ENCODE results near the gene SPINK9. TPM values are rescaled to one million over a fixed set of nuclear protein-coding genes. Genes with fewer than 3 reads are reported as not detected.

SPINK9 gene
- total RNA-seq, 1 donor from 2014 or later = not detected

DNA sequence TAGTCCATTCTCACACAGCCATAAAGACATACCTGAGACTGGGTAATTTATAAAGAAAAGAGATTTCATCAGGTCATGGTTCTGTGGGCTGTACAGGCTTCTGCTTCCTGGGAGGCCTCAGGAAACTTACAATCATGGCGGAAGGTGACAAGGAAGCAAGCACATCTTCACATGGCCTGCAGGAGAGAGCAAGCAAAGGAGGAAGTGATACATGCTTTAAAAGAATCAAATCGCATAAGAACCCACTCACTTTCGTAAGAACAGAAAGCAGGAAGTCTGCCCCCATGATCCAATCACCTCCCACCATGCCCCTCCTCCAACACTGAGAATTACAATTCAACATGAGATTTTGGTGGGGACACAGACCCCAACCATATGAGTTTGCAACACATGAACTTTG lies 43.3 kb downstream of the SPINK9 start:
- no peak for DNase-seq (ENCODE audit: extremely low spot score in 2 of 2)
- Histone ChIP-seq H3K9me3 (no peaks in the 10 kb centered on the region), H3K27ac (no peak overlapping the region), H3K36me3 (no peaks in the 10 kb centered on the region), H3K27me3 (no peaks in the 10 kb centered on the region), H3K4me3 (no peak overlapping the region), H3K4me1 (peaks cover 6% of the 10 kb centered on the region)
- TF ChIP-seq POLR2A (IDR thresholded peaks at IDR 0.05) = no peak
- intact Hi-C loops (cut with DNase I) = no loop called here

DNA sequence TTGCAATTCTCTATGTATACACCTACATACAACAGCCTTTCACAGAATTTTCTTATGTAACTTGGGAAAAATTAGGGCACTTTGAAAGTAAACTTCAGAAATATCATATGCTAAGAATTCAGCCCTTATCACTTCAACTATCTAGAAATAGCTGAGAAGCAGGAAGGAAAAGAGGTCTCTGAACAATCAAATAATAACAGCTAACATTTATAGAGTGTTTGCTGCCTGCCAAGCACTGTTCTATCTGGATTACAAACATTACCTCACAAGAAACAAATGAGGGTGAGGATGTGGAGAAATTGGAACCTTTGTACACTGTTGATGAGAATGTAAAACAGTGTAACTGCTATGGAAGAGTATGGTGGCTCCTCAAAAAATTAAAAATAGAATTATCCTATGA lies 44.0 kb downstream of the SPINK9 start:
- no peak for DNase-seq (ENCODE audit: extremely low spot score in 2 of 2)
- H3K4me3 ChIP-seq = no peak overlapping the region
- no peaks in the 10 kb centered on the region for H3K36me3 ChIP-seq
- peaks cover 7% of the 10 kb centered on the region for H3K4me1 ChIP-seq
- H3K27me3 ChIP-seq = no peaks in the 10 kb centered on the region
- intact Hi-C loops (cut with DNase I) = no loop called here
- no peak overlapping the region for H3K27ac ChIP-seq
- H3K9me3 ChIP-seq = no peaks in the 10 kb centered on the region
- TF ChIP-seq, protein P1, sequence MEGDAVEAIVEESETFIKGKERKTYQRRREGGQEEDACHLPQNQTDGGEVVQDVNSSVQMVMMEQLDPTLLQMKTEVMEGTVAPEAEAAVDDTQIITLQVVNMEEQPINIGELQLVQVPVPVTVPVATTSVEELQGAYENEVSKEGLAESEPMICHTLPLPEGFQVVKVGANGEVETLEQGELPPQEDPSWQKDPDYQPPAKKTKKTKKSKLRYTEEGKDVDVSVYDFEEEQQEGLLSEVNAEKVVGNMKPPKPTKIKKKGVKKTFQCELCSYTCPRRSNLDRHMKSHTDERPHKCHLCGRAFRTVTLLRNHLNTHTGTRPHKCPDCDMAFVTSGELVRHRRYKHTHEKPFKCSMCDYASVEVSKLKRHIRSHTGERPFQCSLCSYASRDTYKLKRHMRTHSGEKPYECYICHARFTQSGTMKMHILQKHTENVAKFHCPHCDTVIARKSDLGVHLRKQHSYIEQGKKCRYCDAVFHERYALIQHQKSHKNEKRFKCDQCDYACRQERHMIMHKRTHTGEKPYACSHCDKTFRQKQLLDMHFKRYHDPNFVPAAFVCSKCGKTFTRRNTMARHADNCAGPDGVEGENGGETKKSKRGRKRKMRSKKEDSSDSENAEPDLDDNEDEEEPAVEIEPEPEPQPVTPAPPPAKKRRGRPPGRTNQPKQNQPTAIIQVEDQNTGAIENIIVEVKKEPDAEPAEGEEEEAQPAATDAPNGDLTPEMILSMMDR (IDR thresholded peaks at IDR 0.05) = no peak

DNA sequence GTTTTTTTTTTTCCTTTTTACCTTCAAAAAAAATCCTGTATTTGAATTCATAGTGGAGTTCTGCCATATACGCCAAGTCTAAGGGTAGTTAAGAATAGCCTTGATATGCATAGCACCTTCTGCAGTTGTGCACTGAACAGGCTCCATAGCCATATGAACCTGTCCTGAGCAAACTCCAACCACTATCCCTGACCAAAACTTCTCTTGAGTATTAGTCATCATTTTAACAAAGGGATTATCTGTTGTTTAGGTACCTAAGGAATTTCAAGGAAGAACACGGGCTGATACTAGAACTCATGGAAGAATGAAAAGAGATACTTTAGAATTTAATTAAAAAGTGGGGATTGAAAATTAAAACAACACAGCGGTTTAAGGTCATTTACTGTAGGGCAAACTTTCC lies 46.5 kb downstream of the SPINK9 start:
- H3K4me1 ChIP-seq = peaks cover 32% of the 10 kb centered on the region
- intact Hi-C loops (cut with DNase I) = no loop called here

DNA sequence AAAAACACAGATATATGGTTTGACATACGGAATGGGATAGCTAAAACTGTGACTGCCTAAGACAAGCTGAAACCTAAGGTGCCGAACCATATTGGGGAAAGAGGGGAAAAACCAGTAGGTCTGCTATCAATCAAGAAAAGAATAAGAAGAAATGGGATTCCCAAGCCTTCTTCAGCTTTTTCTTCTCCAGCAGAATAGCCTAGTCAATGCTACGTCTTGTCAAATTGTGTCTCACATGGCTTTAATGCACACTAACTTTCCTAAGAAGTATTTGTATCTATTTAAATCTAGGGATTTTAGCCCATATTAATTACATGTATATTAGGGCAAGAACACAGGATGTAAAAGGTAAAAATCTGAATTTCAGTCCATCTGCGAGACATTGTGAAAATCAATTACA lies 47.6 kb downstream of the SPINK9 start:
- H3K36me3 ChIP-seq = no peaks in the 10 kb centered on the region
- TF ChIP-seq, protein P1 (IDR thresholded peaks at IDR 0.05) = no peak
- no peak for TF ChIP-seq POLR2AphosphoS5 (IDR thresholded peaks at IDR 0.05; ENCODE audit: insufficient read depth in 1 of 2, low read depth in 1 of 2)
- no peak for TF ChIP-seq POLR2A (IDR thresholded peaks at IDR 0.05)

More for the DNA sequence above, 46.5 kb downstream of the SPINK9 start:
- H3K4me3 ChIP-seq = no peak overlapping the region
- H3K27ac ChIP-seq = no peak overlapping the region
- H3K36me3 ChIP-seq = no peaks in the 10 kb centered on the region
- H3K9me3 ChIP-seq = no peaks in the 10 kb centered on the region
- TF ChIP-seq POLR2A (IDR thresholded peaks at IDR 0.05) (no peak), POLR2AphosphoS5 (IDR thresholded peaks at IDR 0.05; ENCODE audit: insufficient read depth in 1 of 2, low read depth in 1 of 2) (no peak)
- TF ChIP-seq, protein P1 (IDR thresholded peaks at IDR 0.05) = no peak
- DNase-seq (ENCODE audit: extremely low spot score in 2 of 2) = no peak
- no peaks in the 10 kb centered on the region for H3K27me3 ChIP-seq

DNA sequence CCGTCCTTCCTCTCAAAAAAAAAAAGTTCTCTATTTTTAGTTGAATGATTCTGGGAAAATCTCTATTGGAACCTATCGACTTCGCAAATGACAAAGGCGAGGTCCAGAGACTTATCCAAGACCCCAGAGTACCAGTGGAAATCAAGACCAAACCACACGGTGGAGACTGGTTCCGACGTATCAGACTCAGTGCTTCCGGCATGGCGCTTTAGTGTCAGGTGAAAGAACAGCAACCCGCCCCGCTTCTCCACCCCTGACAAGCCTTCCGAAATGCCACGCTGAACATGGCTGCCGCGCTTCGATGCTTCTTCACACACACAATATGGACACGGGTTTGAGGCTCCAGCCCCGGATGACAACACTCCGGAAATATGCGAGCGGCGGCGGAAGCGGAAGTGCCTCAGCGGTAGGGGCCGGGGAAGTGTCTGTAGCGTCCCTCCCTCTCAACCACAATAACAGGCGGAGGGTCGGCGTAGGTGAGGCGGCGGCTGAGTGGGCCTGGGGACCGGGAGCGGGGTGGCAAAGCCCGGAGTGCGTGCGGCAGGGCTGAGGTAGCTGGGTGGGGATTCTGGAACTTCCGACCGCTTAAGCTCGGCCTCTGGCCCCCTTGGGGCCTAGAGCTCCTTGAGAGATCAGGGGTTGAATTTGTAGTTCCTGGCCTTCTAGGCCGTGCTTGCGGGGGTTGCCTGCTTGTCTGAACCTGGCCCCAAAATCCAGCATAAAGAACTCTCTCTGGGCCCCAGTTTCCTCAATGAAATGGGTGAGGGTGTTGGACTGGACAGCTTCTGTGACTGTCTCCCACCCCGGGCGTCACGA lies 48.4 kb downstream of the SPINK9 start, which contains the start of gene FBXO38:
Gene FBXO38, plus strand, starts transcription at position 395 of the 816 bp plus-strand sequence. CDS start 10,819 bp downstream, outside the sequence.
- Histone ChIP-seq H3K4me3 (peak within 1 kb of the TSS; percentile 71 to 75), H3K9me3 (no peaks in the 10 kb centered on the region), H3K27me3 (no peaks in the 10 kb centered on the region), H3K27ac (peak within 1 kb of the TSS; percentile 85), H3K4me1 (peaks cover 48% of the 10 kb centered on the region), H3K36me3 (no peaks in the 10 kb centered on the region)
- intact Hi-C loops (cut with DNase I) = no loop called here
- peak; percentile 98 for DNase-seq (ENCODE audit: extremely low spot score in 2 of 2)
- TF ChIP-seq, protein P1 (IDR thresholded peaks at IDR 0.05) = no peak
- TF ChIP-seq POLR2AphosphoS5 (IDR thresholded peaks at IDR 0.05; ENCODE audit: insufficient read depth in 1 of 2, low read depth in 1 of 2) (peak; percentile 91 to 94), POLR2A (IDR thresholded peaks at IDR 0.05) (peak in 1 of 2 donors; percentile 32)

More for the DNA sequence above, 47.6 kb downstream of the SPINK9 start:
- Histone ChIP-seq H3K27me3 (no peaks in the 10 kb centered on the region), H3K9me3 (no peaks in the 10 kb centered on the region), H3K4me1 (peaks cover 40% of the 10 kb centered on the region), H3K4me3 (peak overlapping the region; percentile 71 to 75), H3K27ac (peak overlapping the region; percentile 85)
- DNase-seq (ENCODE audit: extremely low spot score in 2 of 2) = no peak
- intact Hi-C loops (cut with DNase I) = no loop called here

Measured in vagina (tissue), 2 donors.